ENCODE measurements around the gene LRRC7.

The LRRC7 gene

GRCh38 chr1:70112838-70113237, 545.1 kb downstream of the LRRC7 start:
- no peak for DNase-seq

- no peak for DNase-seq
Observed at GRCh38 chr1:70115315-70115714, 547.6 kb downstream of the LRRC7 start.

GRCh38 chr1:70117046-70117445, 549.3 kb downstream of the LRRC7 start:
- no peak for DNase-seq

- DNase-seq, result no peak
Observed at GRCh38 chr1:70134148-70134547, 566.4 kb downstream of the LRRC7 start.

- no peak for DNase-seq
Observed at GRCh38 chr1:70140343-70140742, 572.6 kb downstream of the LRRC7 start.

- no peak for DNase-seq
Observed at GRCh38 chr1:70140894-70141293, 573.2 kb downstream of the LRRC7 start.

GRCh38 chr1:70142075-70142474, 574.4 kb downstream of the LRRC7 start:
- DNase-seq, result no peak

- DNase-seq, result no peak
Observed at GRCh38 chr1:70143048-70143659, 575.4 kb downstream of the LRRC7 start.

GRCh38 chr1:70146488-70146887, 578.8 kb downstream of the LRRC7 start:
- no peak for DNase-seq

- no peak for DNase-seq
Observed at GRCh38 chr1:70150444-70150843, 582.7 kb downstream of the LRRC7 start.

GRCh38 chr1:70153739-70154138, 586.0 kb downstream of the LRRC7 start:
- DNase-seq, result no peak

- no peak for DNase-seq
Observed at GRCh38 chr1:70156529-70157120, 588.9 kb downstream of the LRRC7 start.

- DNase-seq, result no peak
Observed at GRCh38 chr1:70164350-70164749, 596.6 kb downstream of the LRRC7 start.

GRCh38 chr1:70168283-70168682, 600.6 kb downstream of the LRRC7 start:
- DNase-seq, result no peak

GRCh38 chr1:70169018-70169839, 601.5 kb downstream of the LRRC7 start:
- no peak for DNase-seq

GRCh38 chr1:70171512-70171911, 603.8 kb downstream of the LRRC7 start:
- no peak for DNase-seq

Measured in effector CD4-positive, alpha-beta T cell (primary cell).